Body of pancreas (tissue), 4 donors: ENCODE results near the gene SYNJ1. TPM values are rescaled to one million over a fixed set of nuclear protein-coding genes. Genes with fewer than 3 reads are reported as not detected.
"Not testable (repeated sequence)": the region's sequence is repeated elsewhere in the genome, so short reads cannot be mapped to it uniquely, and the experiment has no call there.

ENCODE experiments used
- ATAC-seq: fragments of 150-250 bp; one replicate; pipeline ENCODE4 v1.9.1; 2016
- DNase-seq, 4 donors: peaks; one replicate each; pipeline ENCODE4 v3.0.0-alpha.2; 2019
- H3K27ac ChIP-seq, 4 donors: fragments of 200-600 bp; sonication (generic); 1 replicate in 3 of 4; 2 replicates in 1 of 4; pipeline versions ENCODE4 v1.5.1 to v1.6.1; 2016 to 2019; ENCODE audit warnings: mild to moderate bottlenecking in 1 of 4, mixed read lengths in 1 of 4, moderate library complexity in 1 of 4
- H3K27me3 ChIP-seq, 2 donors: fragments of 200-600 bp; sonication (generic); one replicate each; pipeline ENCODE4 v1.6.0; 2016; ENCODE audit warnings: mild to moderate bottlenecking in 1 of 2
- H3K36me3 ChIP-seq, 2 donors: fragments of 200-600 bp; sonication (generic); replicated peaks in 1 of 2; 2 replicates each; pipeline ENCODE4 v1.5.1; 2016; ENCODE audit warnings: low read depth in 2 of 2; ENCODE audit not compliant: insufficient read depth in 1 of 2
- H3K4me1 ChIP-seq: fragments of 200-600 bp; sonication (generic); one replicate; pipeline ENCODE4 v1.6.0; 2016
- H3K4me3 ChIP-seq, 2 donors: fragments of 200-600 bp; sonication (generic); 1 replicate in 1 of 2; 2 replicates in 1 of 2; pipeline ENCODE4 v1.5.1; 2016 to 2019
- H3K9me3 ChIP-seq, 3 donors: fragments of 200-600 bp; sonication (generic); 1 replicate in 2 of 3; 2 replicates in 1 of 3; pipeline ENCODE4 v1.5.1; 2016
- CTCF ChIP-seq, 7 experiments: fragments of 450-650 bp in 4 of 7; fragments of 200-600 bp in 3 of 7; sonication (generic) in 3 of 7; IDR thresholded peaks; one replicate each; pipeline ENCODE4 v1.5.1; 2016 to 2019; ENCODE audit warnings: antibody characterized with exemption in 7 of 7
- POLR2A ChIP-seq, 3 donors: fragments of 450-650 bp; IDR thresholded peaks; one replicate each; pipeline ENCODE4 v1.6.1; 2016; ENCODE audit warnings: antibody characterized with exemption in 3 of 3, mild to moderate bottlenecking in 2 of 3
- WGBS, 2 donors: methylation state at CpG; one replicate each; pipeline ENCODE4 v1.1.5; 2017; 5-methylcytosine and 5-hydroxymethylcytosine counted together
- intact Hi-C: fragments of 100-400 bp; cut with DNase I; formaldehyde crosslinking; loops from one replicate; pipeline ENCODE4 v1.15.1; 2023
- total RNA-seq, 2 donors: library from RNA; depleted of rRNA; stranded (reverse); fragments of >200 nt; gene quantifications; one replicate each; pipeline ENCODE4 v1.1.0, GENCODE V29; 2016

Gene SYNJ1, protein sequence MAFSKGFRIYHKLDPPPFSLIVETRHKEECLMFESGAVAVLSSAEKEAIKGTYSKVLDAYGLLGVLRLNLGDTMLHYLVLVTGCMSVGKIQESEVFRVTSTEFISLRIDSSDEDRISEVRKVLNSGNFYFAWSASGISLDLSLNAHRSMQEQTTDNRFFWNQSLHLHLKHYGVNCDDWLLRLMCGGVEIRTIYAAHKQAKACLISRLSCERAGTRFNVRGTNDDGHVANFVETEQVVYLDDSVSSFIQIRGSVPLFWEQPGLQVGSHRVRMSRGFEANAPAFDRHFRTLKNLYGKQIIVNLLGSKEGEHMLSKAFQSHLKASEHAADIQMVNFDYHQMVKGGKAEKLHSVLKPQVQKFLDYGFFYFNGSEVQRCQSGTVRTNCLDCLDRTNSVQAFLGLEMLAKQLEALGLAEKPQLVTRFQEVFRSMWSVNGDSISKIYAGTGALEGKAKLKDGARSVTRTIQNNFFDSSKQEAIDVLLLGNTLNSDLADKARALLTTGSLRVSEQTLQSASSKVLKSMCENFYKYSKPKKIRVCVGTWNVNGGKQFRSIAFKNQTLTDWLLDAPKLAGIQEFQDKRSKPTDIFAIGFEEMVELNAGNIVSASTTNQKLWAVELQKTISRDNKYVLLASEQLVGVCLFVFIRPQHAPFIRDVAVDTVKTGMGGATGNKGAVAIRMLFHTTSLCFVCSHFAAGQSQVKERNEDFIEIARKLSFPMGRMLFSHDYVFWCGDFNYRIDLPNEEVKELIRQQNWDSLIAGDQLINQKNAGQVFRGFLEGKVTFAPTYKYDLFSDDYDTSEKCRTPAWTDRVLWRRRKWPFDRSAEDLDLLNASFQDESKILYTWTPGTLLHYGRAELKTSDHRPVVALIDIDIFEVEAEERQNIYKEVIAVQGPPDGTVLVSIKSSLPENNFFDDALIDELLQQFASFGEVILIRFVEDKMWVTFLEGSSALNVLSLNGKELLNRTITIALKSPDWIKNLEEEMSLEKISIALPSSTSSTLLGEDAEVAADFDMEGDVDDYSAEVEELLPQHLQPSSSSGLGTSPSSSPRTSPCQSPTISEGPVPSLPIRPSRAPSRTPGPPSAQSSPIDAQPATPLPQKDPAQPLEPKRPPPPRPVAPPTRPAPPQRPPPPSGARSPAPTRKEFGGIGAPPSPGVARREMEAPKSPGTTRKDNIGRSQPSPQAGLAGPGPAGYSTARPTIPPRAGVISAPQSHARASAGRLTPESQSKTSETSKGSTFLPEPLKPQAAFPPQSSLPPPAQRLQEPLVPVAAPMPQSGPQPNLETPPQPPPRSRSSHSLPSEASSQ (N-terminal part only)
- 1 to 10 TPM; 4.6 to 4.7 TPM for total RNA-seq

DNA sequence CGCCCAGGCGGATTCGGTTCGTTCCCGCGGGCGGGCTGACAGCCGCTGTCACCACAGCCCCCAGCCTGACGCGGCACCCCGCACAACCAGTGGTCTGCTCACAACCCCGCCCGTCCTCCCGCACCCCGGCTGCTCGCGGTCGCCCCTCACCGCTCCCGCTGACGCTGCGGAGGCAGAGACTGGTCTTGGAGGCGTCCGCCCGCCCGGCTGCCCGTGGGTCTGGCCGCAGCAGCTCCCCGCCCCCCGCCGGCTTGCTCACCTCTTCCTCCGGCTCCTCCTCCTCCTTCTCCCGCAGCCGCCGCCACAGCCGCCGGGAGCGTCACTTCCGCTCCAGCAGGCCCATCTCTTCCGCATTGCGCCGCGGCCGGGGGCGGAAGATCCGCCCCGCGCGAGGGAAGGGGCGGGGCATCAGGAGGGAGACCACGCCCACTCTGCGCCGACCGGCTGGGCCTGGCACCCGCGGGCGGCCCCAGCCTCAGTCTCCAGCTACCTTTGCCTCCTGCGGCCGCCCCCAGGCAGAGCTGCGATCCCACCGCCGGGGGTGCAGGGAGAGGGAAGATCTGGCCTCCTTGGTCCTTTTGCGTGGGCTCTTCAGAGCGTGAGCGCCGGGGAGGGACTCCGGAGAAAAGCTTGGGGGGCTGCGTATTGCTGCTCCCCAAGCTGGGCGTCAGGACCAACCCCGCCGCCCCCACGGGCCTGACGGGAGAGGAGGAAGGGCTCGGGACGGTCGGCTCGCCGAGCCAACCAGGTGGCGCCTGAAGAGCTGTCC is at the start of gene SYNJ1:
Gene SYNJ1 (minus strand): TSS at position 327 of the 769 bp plus-strand sequence. CDS start 1,118 bp downstream, outside the sequence.
- DNase-seq (peak; percentile 95 to 96 (median 96)), ATAC-seq (peak; percentile 97)
- H3K4me1 ChIP-seq: peaks cover 17% of the 10 kb centered on the region
- 0 to 1% methylated on average over 17 to 79 of the region's 79 CpGs for WGBS, 2 donors
- H3K4me3 ChIP-seq: peak within 1 kb of the TSS; percentile 91
- intact Hi-C loops: no loop called here
- H3K9me3 ChIP-seq: no peaks in the 10 kb centered on the region
- peak within 1 kb of the TSS; percentile 79 to 96 (median 88) for H3K27ac ChIP-seq
- TF ChIP-seq POLR2A (IDR thresholded peaks at IDR 0.05) (peak; percentile 85 to 95 (median 93)), CTCF (IDR thresholded peaks at IDR 0.05) (no peak)
- H3K27me3 ChIP-seq: no peaks in the 10 kb centered on the region
- no peaks in the 10 kb centered on the region for H3K36me3 ChIP-seq

DNA sequence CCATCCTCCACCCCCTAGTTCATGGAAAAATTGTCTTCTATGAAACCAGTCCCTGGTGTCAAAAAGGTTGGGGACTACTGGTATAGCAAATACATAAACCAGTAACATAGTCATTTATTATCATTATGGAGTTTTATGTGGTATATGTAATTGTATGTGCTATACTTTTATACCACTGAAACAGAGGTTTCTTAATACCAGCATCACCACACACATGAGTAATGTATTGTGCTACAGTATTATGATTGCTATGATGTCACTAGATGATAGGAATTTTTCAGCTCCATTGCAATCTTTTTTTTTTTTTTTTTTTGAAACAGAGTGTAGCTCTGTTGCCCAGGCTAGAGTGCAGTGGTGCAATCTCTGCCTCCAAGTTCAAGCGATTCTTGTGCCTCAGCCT is 49.5 kb upstream of the SYNJ1 start:
- 56 to 80% methylated on average over 1 of the region's 1 CpG for WGBS, 2 donors

GRCh38 chr21:32776743-32777142 is 48.9 kb upstream of the SYNJ1 start:
- Histone ChIP-seq H3K36me3 (no peaks in the 10 kb centered on the region), H3K9me3 (no peaks in the 10 kb centered on the region), H3K4me3 (no peak overlapping the region), H3K27ac (no peak overlapping the region), H3K27me3 (no peaks in the 10 kb centered on the region), H3K4me1 (peaks cover 9% of the 10 kb centered on the region)
- no peak for ATAC-seq
- TF ChIP-seq CTCF (IDR thresholded peaks at IDR 0.05) (no peak), POLR2A (IDR thresholded peaks at IDR 0.05) (no peak)
- 83 to 90% methylated on average over 6 of the region's 6 CpGs for WGBS, 2 donors
- intact Hi-C loops: no loop called here
- DNase-seq: no peak

More for the DNA sequence above, 49.5 kb upstream of the SYNJ1 start:
- Histone ChIP-seq H3K27me3 (no peaks in the 10 kb centered on the region), H3K9me3 (no peaks in the 10 kb centered on the region), H3K4me1 (peaks cover 9% of the 10 kb centered on the region), H3K27ac (no peak overlapping the region), H3K4me3 (no peak overlapping the region), H3K36me3 (no peaks in the 10 kb centered on the region)
- intact Hi-C loops: no loop called here
- TF ChIP-seq CTCF (IDR thresholded peaks at IDR 0.05) (no peak), POLR2A (IDR thresholded peaks at IDR 0.05) (no peak)
- ATAC-seq (no peak), DNase-seq (no peak)

DNA sequence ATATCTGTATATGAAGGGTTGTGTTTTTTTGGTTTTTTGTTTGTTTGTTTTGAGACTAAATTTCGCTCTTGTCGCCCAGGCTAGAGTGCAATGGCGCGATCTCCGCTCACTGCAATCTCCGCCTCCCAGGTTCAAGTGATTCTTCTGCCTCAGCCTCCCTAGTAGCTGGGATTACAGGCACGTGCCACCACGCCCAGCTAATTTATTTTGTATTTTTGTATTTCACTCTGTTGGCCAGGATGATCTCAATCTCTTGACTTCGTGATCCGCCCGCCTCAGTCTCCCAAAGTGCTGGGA is 45.2 kb upstream of the SYNJ1 start:
- H3K9me3 ChIP-seq, H3K36me3 ChIP-seq, H3K4me3 ChIP-seq, DNase-seq, H3K27me3 ChIP-seq, intact Hi-C loops, ATAC-seq: not testable (repeated sequence)
- peak overlapping the region in 1 of 4 donors; percentile 95 for H3K27ac ChIP-seq
- peaks cover 36% of the 10 kb centered on the region for H3K4me1 ChIP-seq
- 94% methylated on average over 11 of the region's 11 CpGs for WGBS, 2 donors
